T-helper 1 cell (primary cell): Measurements from ENCODE around the gene HADHA.
A peak's percentile ranks its signal among the peaks of the same experiment; 100 is the strongest.
"Not testable (repeated sequence)": the region's sequence is repeated elsewhere in the genome, so short reads cannot be mapped to it uniquely, and the experiment has no call there.

ENCODE experiments used
- DNase-seq, 5 donors: peaks; one replicate each; pipeline ENCODE4 v3.0.0-alpha.2; 2012 to 2020
- total RNA-seq, 4 donors: gene quantifications; one replicate each; lab custom pipeline; 2026; lab: John Stamatoyannopoulos, UW

The HADHA gene
- total RNA-seq, result 104 to 144 (median 124) reads per million in 4 donors

- DNase-seq, result peak; percentile 70 to 89 (median 74)
Measured at GRCh38 chr2:26244309-26245230, at the start of gene HADHA, which contains the start of gene HADHB. TSS of gene HADHA (minus strand) at chr2:26244632. CDS start at chr2:26244596, 36 bp downstream. TSS of gene HADHB (plus strand) at chr2:26244939. CDS start at chr2:26254255, 9,316 bp downstream.

- DNase-seq, result no peak
Measured at GRCh38 chr2:26292646-26293045, 48.2 kb upstream of the HADHA start.

- DNase-seq, result no peak
Measured at GRCh38 chr2:26290001-26290400, 45.6 kb upstream of the HADHA start.

GRCh38 chr2:26285931-26286330, 41.5 kb upstream of the HADHA start:
- DNase-seq, result no peak

GRCh38 chr2:26284132-26284531, 39.7 kb upstream of the HADHA start:
- no peak for DNase-seq

GRCh38 chr2:26283606-26284005, 39.2 kb upstream of the HADHA start:
- no peak for DNase-seq

- DNase-seq, result no peak
Measured at GRCh38 chr2:26281226-26281625, 36.8 kb upstream of the HADHA start.

GRCh38 chr2:26279886-26280285, 35.5 kb upstream of the HADHA start:
- no peak for DNase-seq

GRCh38 chr2:26276484-26277227, 32.2 kb upstream of the HADHA start:
- DNase-seq, result no peak

- DNase-seq, result no peak
Measured at GRCh38 chr2:26274058-26274613, 29.7 kb upstream of the HADHA start.

GRCh38 chr2:26273501-26273900, 29.1 kb upstream of the HADHA start:
- no peak for DNase-seq

GRCh38 chr2:26270373-26270772, 25.9 kb upstream of the HADHA start:
- DNase-seq, result no peak

- no peak for DNase-seq
Measured at GRCh38 chr2:26269571-26270158, 25.2 kb upstream of the HADHA start.

- DNase-seq, result not testable (repeated sequence)
Measured at GRCh38 chr2:26268670-26269385, 24.4 kb upstream of the HADHA start.

GRCh38 chr2:26268213-26268612, 23.8 kb upstream of the HADHA start:
- DNase-seq, result no peak

- not testable (repeated sequence) for DNase-seq
Measured at GRCh38 chr2:26258836-26259235, 14.4 kb upstream of the HADHA start.

- DNase-seq, result no peak
Measured at GRCh38 chr2:26255759-26256384, 11.4 kb upstream of the HADHA start.

- no peak for DNase-seq
Measured at GRCh38 chr2:26251893-26252292, 7.5 kb upstream of the HADHA start.

- no peak for DNase-seq
Measured at GRCh38 chr2:26249625-26250024, 5.2 kb upstream of the HADHA start.

- DNase-seq, result peak in 1 of 5 donors; percentile 15
Measured at GRCh38 chr2:26246818-26247217, 2.4 kb upstream of the HADHA start.

- peak in 1 of 5 donors; percentile 66 for DNase-seq
Measured at GRCh38 chr2:26245810-26246209, 1.4 kb upstream of the HADHA start.
